ENCODE data around the gene MPP2. TPM values are rescaled to one million over a fixed set of nuclear protein-coding genes. Genes with fewer than 3 reads are reported as not detected.
"Not testable (repeated sequence)": the region's sequence is repeated elsewhere in the genome, so short reads cannot be mapped to it uniquely, and the experiment has no call there.

The MPP2 gene
- total and polyA plus RNA-seq, 2 donors from 2014 or later = 1.2 to 2.7 TPM

DNA sequence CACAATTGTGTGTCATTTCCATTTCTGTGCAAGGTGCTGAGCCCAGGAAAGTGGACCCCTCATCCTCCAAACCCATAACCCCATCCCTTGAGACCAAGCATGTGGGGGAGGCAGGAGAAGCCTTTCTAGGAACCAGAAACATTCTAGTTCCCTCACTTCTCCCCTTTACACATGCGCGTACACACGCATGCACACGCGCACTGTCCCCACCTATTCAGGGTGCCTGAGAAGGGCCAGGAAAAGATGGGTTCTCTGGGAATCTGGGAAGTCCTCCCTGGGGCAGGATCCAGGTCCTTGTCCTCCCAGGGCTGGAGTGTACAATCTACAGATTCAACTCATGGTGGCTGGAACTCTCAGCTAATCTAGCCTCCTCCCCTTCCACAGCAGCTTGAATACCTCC, 32.5 kb upstream of the MPP2 start:
- Histone ChIP-seq H3K27ac (ENCODE audit: low read depth in 2 of 2, low read length in 2 of 2) (no peak overlapping the region), H3K4me3 (ENCODE audit: low read length in 3 of 3) (no peak overlapping the region), H3K36me3 (ENCODE audit: control insufficient read depth in 2 of 3, insufficient read depth in 3 of 3, low read length in 3 of 3) (no peaks in the 10 kb centered on the region), H3K27me3 (ENCODE audit: control insufficient read depth, insufficient read depth, low read length) (no peaks in the 10 kb centered on the region), H3K9ac (ENCODE audit: low read length in 3 of 3) (no peak overlapping the region), H3K9me3 (ENCODE audit: control insufficient read depth in 2 of 3, insufficient read depth in 1 of 3, low read length in 3 of 3) (no peaks in the 10 kb centered on the region), H3K4me1 (ENCODE audit: control insufficient read depth in 2 of 3, insufficient read depth in 2 of 3, low read depth in 1 of 3, low read length in 3 of 3) (peaks cover 0 to 11% (median 0%) of the 10 kb centered on the region in 3 donors)
- intact Hi-C loops (cut with DNase I) = no loop called here
- peak in 1 of 5 donors; percentile 10 for DNase-seq
- no peak for FAIRE-seq
- TF ChIP-seq, protein P1, sequence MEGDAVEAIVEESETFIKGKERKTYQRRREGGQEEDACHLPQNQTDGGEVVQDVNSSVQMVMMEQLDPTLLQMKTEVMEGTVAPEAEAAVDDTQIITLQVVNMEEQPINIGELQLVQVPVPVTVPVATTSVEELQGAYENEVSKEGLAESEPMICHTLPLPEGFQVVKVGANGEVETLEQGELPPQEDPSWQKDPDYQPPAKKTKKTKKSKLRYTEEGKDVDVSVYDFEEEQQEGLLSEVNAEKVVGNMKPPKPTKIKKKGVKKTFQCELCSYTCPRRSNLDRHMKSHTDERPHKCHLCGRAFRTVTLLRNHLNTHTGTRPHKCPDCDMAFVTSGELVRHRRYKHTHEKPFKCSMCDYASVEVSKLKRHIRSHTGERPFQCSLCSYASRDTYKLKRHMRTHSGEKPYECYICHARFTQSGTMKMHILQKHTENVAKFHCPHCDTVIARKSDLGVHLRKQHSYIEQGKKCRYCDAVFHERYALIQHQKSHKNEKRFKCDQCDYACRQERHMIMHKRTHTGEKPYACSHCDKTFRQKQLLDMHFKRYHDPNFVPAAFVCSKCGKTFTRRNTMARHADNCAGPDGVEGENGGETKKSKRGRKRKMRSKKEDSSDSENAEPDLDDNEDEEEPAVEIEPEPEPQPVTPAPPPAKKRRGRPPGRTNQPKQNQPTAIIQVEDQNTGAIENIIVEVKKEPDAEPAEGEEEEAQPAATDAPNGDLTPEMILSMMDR (IDR thresholded peaks at IDR 0.05; ENCODE audit: borderline replicate concordance, extremely low read depth, insufficient read depth) = no peak

DNA sequence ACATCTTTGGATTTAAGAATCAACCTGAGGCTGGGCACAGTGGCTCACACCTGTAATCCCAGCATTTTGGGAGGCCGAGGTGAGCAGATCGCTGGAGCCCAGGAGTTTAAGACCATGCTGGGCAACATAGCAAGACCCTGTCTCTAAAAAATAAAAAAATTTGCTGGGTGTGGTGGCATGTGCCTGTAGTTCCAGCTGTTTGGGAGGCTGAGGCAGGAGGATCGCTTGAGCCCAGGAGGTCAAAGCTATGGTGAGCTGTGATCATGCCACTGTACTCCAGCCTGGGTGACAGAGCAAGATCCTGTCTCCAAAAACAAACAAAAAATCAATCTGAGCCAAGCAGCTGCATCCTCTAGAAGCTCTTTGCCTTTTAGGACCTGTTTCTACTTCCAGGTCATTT, 32.1 kb upstream of the MPP2 start:
- H3K4me3 ChIP-seq (ENCODE audit: low read length in 3 of 3); H3K27ac ChIP-seq (ENCODE audit: low read depth in 2 of 2, low read length in 2 of 2); FAIRE-seq; intact Hi-C loops (cut with DNase I); H3K36me3 ChIP-seq (ENCODE audit: control insufficient read depth in 2 of 3, insufficient read depth in 3 of 3, low read length in 3 of 3); H3K27me3 ChIP-seq (ENCODE audit: control insufficient read depth, insufficient read depth, low read length); H3K9me3 ChIP-seq (ENCODE audit: control insufficient read depth in 2 of 3, insufficient read depth in 1 of 3, low read length in 3 of 3); H3K9ac ChIP-seq (ENCODE audit: low read length in 3 of 3): not testable (repeated sequence)
- DNase-seq = peak in 1 of 5 donors; percentile 17
- H3K4me1 ChIP-seq (ENCODE audit: control insufficient read depth in 2 of 3, insufficient read depth in 2 of 3, low read depth in 1 of 3, low read length in 3 of 3) = peaks cover 0 to 11% (median 0%) of the 10 kb centered on the region in 3 donors

DNA sequence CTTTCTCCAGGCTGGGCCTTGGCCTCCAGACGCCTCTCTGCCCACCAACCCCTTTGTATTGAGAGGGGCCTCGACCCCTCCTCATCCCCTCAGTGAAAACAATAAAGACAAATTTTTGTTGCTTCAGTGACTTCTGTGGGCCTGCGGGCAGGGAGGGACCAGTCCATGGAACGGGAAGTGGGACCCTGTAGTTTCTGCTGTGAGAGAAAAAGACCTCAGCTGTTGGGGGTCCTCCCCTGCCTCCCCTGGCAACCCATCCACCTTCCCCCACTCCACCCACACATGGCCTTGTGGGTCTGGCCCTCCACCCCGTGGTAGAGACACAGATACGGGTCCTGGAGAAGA, 31.5 kb upstream of the MPP2 start:
- no peaks in the 10 kb centered on the region for H3K27me3 ChIP-seq (ENCODE audit: control insufficient read depth, insufficient read depth, low read length)
- DNase-seq (peak in 1 of 5 donors; percentile 26), FAIRE-seq (no peak)
- no peaks in the 10 kb centered on the region for H3K9me3 ChIP-seq (ENCODE audit: control insufficient read depth in 2 of 3, insufficient read depth in 1 of 3, low read length in 3 of 3)
- H3K4me3 ChIP-seq (ENCODE audit: low read length in 3 of 3) = no peak overlapping the region
- intact Hi-C loops (cut with DNase I) = no loop called here
- no peaks in the 10 kb centered on the region for H3K36me3 ChIP-seq (ENCODE audit: control insufficient read depth in 2 of 3, insufficient read depth in 3 of 3, low read length in 3 of 3)
- peaks cover 0 to 11% (median 0%) of the 10 kb centered on the region in 3 donors for H3K4me1 ChIP-seq (ENCODE audit: control insufficient read depth in 2 of 3, insufficient read depth in 2 of 3, low read depth in 1 of 3, low read length in 3 of 3)
- TF ChIP-seq, protein P1 (IDR thresholded peaks at IDR 0.05; ENCODE audit: borderline replicate concordance, extremely low read depth, insufficient read depth) = no peak
- H3K9ac ChIP-seq (ENCODE audit: low read length in 3 of 3) = no peak overlapping the region
- H3K27ac ChIP-seq (ENCODE audit: low read depth in 2 of 2, low read length in 2 of 2) = no peak overlapping the region

DNA sequence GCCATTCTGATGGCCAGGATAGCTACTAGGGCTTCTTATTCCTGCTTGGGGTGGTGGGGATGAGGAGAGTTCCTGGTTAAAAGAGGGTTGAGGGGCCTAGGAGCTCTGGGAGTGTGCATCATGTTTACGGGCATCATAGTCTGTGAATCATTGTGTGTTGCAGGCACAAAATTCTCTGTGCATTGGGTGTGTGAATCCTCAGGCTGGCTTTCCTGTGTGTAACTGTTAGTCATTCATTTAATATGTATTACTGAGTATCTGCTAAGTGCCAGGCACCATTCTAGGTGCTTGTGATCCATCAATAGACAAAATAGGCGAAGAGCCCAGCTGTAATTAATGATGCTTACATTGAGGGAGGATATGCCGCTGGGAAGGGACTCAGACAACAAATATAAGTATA, 29.1 kb upstream of the MPP2 start:
- Histone ChIP-seq H3K4me1 (ENCODE audit: control insufficient read depth in 2 of 3, insufficient read depth in 2 of 3, low read depth in 1 of 3, low read length in 3 of 3) (peaks cover 0 to 15% (median 0%) of the 10 kb centered on the region in 3 donors), H3K4me3 (ENCODE audit: low read length in 3 of 3) (no peak overlapping the region), H3K36me3 (ENCODE audit: control insufficient read depth in 2 of 3, insufficient read depth in 3 of 3, low read length in 3 of 3) (no peaks in the 10 kb centered on the region), H3K27ac (ENCODE audit: low read depth in 2 of 2, low read length in 2 of 2) (no peak overlapping the region), H3K27me3 (ENCODE audit: control insufficient read depth, insufficient read depth, low read length) (no peaks in the 10 kb centered on the region), H3K9me3 (ENCODE audit: control insufficient read depth in 2 of 3, insufficient read depth in 1 of 3, low read length in 3 of 3) (no peaks in the 10 kb centered on the region), H3K9ac (ENCODE audit: low read length in 3 of 3) (no peak overlapping the region)
- DNase-seq = no peak
- FAIRE-seq = no peak
- intact Hi-C loops (cut with DNase I) = no loop called here
- TF ChIP-seq, protein P1 (IDR thresholded peaks at IDR 0.05; ENCODE audit: borderline replicate concordance, extremely low read depth, insufficient read depth) = no peak
